Measurements from ENCODE around the gene C6orf47.

C6orf47 gene

GRCh38 chr6:31630177-31630934 is 30.2 kb downstream of the C6orf47 start:
- Histone ChIP-seq H3K36me3 (ENCODE audit: insufficient read depth, insufficient read length, low read length) (peaks cover 97% of the 10 kb centered on the region), H3K27me3 (ENCODE audit: insufficient read depth, insufficient read length) (no peaks in the 10 kb centered on the region), H3K9me3 (ENCODE audit: insufficient read depth, low read length) (no peaks in the 10 kb centered on the region), H3K4me1 (ENCODE audit: insufficient read depth, insufficient read length) (peaks cover 3% of the 10 kb centered on the region), H3K9ac (ENCODE audit: insufficient read length, low read depth) (no peak overlapping the region), H3K4me3 (ENCODE audit: insufficient read length, low read depth) (no peak overlapping the region)
- DNase-seq (ENCODE audit: low read depth, low spot score), result no peak
- TF ChIP-seq SUZ12 (IDR thresholded peaks at IDR 0.05; ENCODE audit: extremely low read depth, insufficient read depth, insufficient read length) (no peak), YY1 (IDR thresholded peaks at IDR 0.05; ENCODE audit: insufficient read depth, insufficient read length) (no peak), ZNF274 (IDR thresholded peaks at IDR 0.05; ENCODE audit: low read depth, low read length) (no peak)

- Histone ChIP-seq H3K9me3 (ENCODE audit: insufficient read depth, low read length) (no peaks in the 10 kb centered on the region), H3K9ac (ENCODE audit: insufficient read length, low read depth) (no peak overlapping the region), H3K4me1 (ENCODE audit: insufficient read depth, insufficient read length) (peaks cover 5% of the 10 kb centered on the region), H3K36me3 (ENCODE audit: insufficient read depth, insufficient read length, low read length) (peaks cover 97% of the 10 kb centered on the region), H3K4me3 (ENCODE audit: insufficient read length, low read depth) (no peak overlapping the region), H3K27me3 (ENCODE audit: insufficient read depth, insufficient read length) (no peaks in the 10 kb centered on the region)
- TF ChIP-seq SUZ12 (IDR thresholded peaks at IDR 0.05; ENCODE audit: extremely low read depth, insufficient read depth, insufficient read length) (no peak), ZNF274 (IDR thresholded peaks at IDR 0.05; ENCODE audit: low read depth, low read length) (no peak), YY1 (IDR thresholded peaks at IDR 0.05; ENCODE audit: insufficient read depth, insufficient read length) (no peak)
- DNase-seq (ENCODE audit: low read depth, low spot score), result no peak
Measured at GRCh38 chr6:31629014-31629413, 31.6 kb downstream of the C6orf47 start.

GRCh38 chr6:31627690-31628287 is 32.8 kb downstream of the C6orf47 start:
- no peak overlapping the region for H3K4me3 ChIP-seq (ENCODE audit: insufficient read length, low read depth)
- no peak overlapping the region for H3K9ac ChIP-seq (ENCODE audit: insufficient read length, low read depth)
- peaks cover 6% of the 10 kb centered on the region for H3K4me1 ChIP-seq (ENCODE audit: insufficient read depth, insufficient read length)
- H3K27me3 ChIP-seq (ENCODE audit: insufficient read depth, insufficient read length), result no peaks in the 10 kb centered on the region
- H3K9me3 ChIP-seq (ENCODE audit: insufficient read depth, low read length), result no peaks in the 10 kb centered on the region
- DNase-seq (ENCODE audit: low read depth, low spot score), result no peak
- H3K36me3 ChIP-seq (ENCODE audit: insufficient read depth, insufficient read length, low read length), result peaks cover 99% of the 10 kb centered on the region
- no peak for TF ChIP-seq YY1 (IDR thresholded peaks at IDR 0.05; ENCODE audit: insufficient read depth, insufficient read length)
- TF ChIP-seq ZNF274 (IDR thresholded peaks at IDR 0.05; ENCODE audit: low read depth, low read length), result no peak
- TF ChIP-seq SUZ12 (IDR thresholded peaks at IDR 0.05; ENCODE audit: extremely low read depth, insufficient read depth, insufficient read length), result no peak

GRCh38 chr6:31626952-31627351 is 33.6 kb downstream of the C6orf47 start:
- peaks cover 98% of the 10 kb centered on the region for H3K36me3 ChIP-seq (ENCODE audit: insufficient read depth, insufficient read length, low read length)
- peaks cover 6% of the 10 kb centered on the region for H3K4me1 ChIP-seq (ENCODE audit: insufficient read depth, insufficient read length)
- no peak overlapping the region for H3K9ac ChIP-seq (ENCODE audit: insufficient read length, low read depth)
- no peak for DNase-seq (ENCODE audit: low read depth, low spot score)
- no peaks in the 10 kb centered on the region for H3K27me3 ChIP-seq (ENCODE audit: insufficient read depth, insufficient read length)
- no peak overlapping the region for H3K4me3 ChIP-seq (ENCODE audit: insufficient read length, low read depth)
- no peaks in the 10 kb centered on the region for H3K9me3 ChIP-seq (ENCODE audit: insufficient read depth, low read length)
- TF ChIP-seq ZNF274 (IDR thresholded peaks at IDR 0.05; ENCODE audit: low read depth, low read length), result no peak
- no peak for TF ChIP-seq SUZ12 (IDR thresholded peaks at IDR 0.05; ENCODE audit: extremely low read depth, insufficient read depth, insufficient read length)
- no peak for TF ChIP-seq YY1 (IDR thresholded peaks at IDR 0.05; ENCODE audit: insufficient read depth, insufficient read length)

GRCh38 chr6:31624070-31624469 is 36.5 kb downstream of the C6orf47 start:
- H3K4me1 ChIP-seq (ENCODE audit: insufficient read depth, insufficient read length), result peaks cover 6% of the 10 kb centered on the region
- H3K4me3 ChIP-seq (ENCODE audit: insufficient read length, low read depth), result no peak overlapping the region
- no peak for DNase-seq (ENCODE audit: low read depth, low spot score)
- H3K9me3 ChIP-seq (ENCODE audit: insufficient read depth, low read length), result no peaks in the 10 kb centered on the region
- H3K9ac ChIP-seq (ENCODE audit: insufficient read length, low read depth), result no peak overlapping the region
- H3K27me3 ChIP-seq (ENCODE audit: insufficient read depth, insufficient read length), result no peaks in the 10 kb centered on the region
- peaks cover 77% of the 10 kb centered on the region for H3K36me3 ChIP-seq (ENCODE audit: insufficient read depth, insufficient read length, low read length)
- TF ChIP-seq ZNF274 (IDR thresholded peaks at IDR 0.05; ENCODE audit: low read depth, low read length), result no peak
- no peak for TF ChIP-seq SUZ12 (IDR thresholded peaks at IDR 0.05; ENCODE audit: extremely low read depth, insufficient read depth, insufficient read length)
- no peak for TF ChIP-seq YY1 (IDR thresholded peaks at IDR 0.05; ENCODE audit: insufficient read depth, insufficient read length)

GRCh38 chr6:31622684-31623091 is 37.9 kb downstream of the C6orf47 start:
- H3K4me1 ChIP-seq (ENCODE audit: insufficient read depth, insufficient read length), result peaks cover 6% of the 10 kb centered on the region
- DNase-seq (ENCODE audit: low read depth, low spot score), result no peak
- H3K9me3 ChIP-seq (ENCODE audit: insufficient read depth, low read length), result no peaks in the 10 kb centered on the region
- H3K27me3 ChIP-seq (ENCODE audit: insufficient read depth, insufficient read length), result no peaks in the 10 kb centered on the region
- H3K4me3 ChIP-seq (ENCODE audit: insufficient read length, low read depth), result peak overlapping the region; percentile 89
- peaks cover 63% of the 10 kb centered on the region for H3K36me3 ChIP-seq (ENCODE audit: insufficient read depth, insufficient read length, low read length)
- TF ChIP-seq SUZ12 (IDR thresholded peaks at IDR 0.05; ENCODE audit: extremely low read depth, insufficient read depth, insufficient read length), result no peak
- no peak for TF ChIP-seq ZNF274 (IDR thresholded peaks at IDR 0.05; ENCODE audit: low read depth, low read length)
- TF ChIP-seq YY1 (IDR thresholded peaks at IDR 0.05; ENCODE audit: insufficient read depth, insufficient read length), result no peak
- H3K9ac ChIP-seq (ENCODE audit: insufficient read length, low read depth), result no peak overlapping the region

- H3K4me3 ChIP-seq (ENCODE audit: insufficient read length, low read depth), result peak overlapping the region; percentile 89
- no peaks in the 10 kb centered on the region for H3K9me3 ChIP-seq (ENCODE audit: insufficient read depth, low read length)
- peaks cover 56% of the 10 kb centered on the region for H3K36me3 ChIP-seq (ENCODE audit: insufficient read depth, insufficient read length, low read length)
- peaks cover 6% of the 10 kb centered on the region for H3K4me1 ChIP-seq (ENCODE audit: insufficient read depth, insufficient read length)
- TF ChIP-seq ZNF274 (IDR thresholded peaks at IDR 0.05; ENCODE audit: low read depth, low read length), result no peak
- no peak for TF ChIP-seq YY1 (IDR thresholded peaks at IDR 0.05; ENCODE audit: insufficient read depth, insufficient read length)
- TF ChIP-seq SUZ12 (IDR thresholded peaks at IDR 0.05; ENCODE audit: extremely low read depth, insufficient read depth, insufficient read length), result no peak
- H3K9ac ChIP-seq (ENCODE audit: insufficient read length, low read depth), result peak overlapping the region; percentile 96
- no peaks in the 10 kb centered on the region for H3K27me3 ChIP-seq (ENCODE audit: insufficient read depth, insufficient read length)
- DNase-seq (ENCODE audit: low read depth, low spot score), result no peak
Measured at GRCh38 chr6:31621991-31622390, 38.6 kb downstream of the C6orf47 start.

All from NT2/D1 (cell line).